HG03460 (cell line): ENCODE results near the gene CABLES1.
"Not testable (repeated sequence)": the region's sequence is repeated elsewhere in the genome, so short reads cannot be mapped to it uniquely, and the experiment has no call there.

Experiments
- ATAC-seq: cut with Tn5 transposase; IDR thresholded peaks from one replicate; pipeline ENCODE4 v1.9.1; 2021; ENCODE audit not compliant: unreplicated experiment

The CABLES1 gene

GRCh38 chr18:23141104-23141999 lies 6.1 kb downstream of the CABLES1 start:
- ATAC-seq = no peak

GRCh38 chr18:23142251-23142929 lies 7.1 kb downstream of the CABLES1 start:
- no peak for ATAC-seq

GRCh38 chr18:23143016-23143814 lies 7.9 kb downstream of the CABLES1 start:
- ATAC-seq = no peak

- no peak for ATAC-seq
Measured at GRCh38 chr18:23143815-23144261, 8.6 kb downstream of the CABLES1 start.

GRCh38 chr18:23144640-23145039 lies 9.4 kb downstream of the CABLES1 start:
- no peak for ATAC-seq

- ATAC-seq = no peak
Measured at GRCh38 chr18:23145621-23146020, 10.3 kb downstream of the CABLES1 start.

GRCh38 chr18:23146861-23147469 lies 11.7 kb downstream of the CABLES1 start:
- ATAC-seq = no peak

GRCh38 chr18:23148382-23148781 lies 13.1 kb downstream of the CABLES1 start:
- ATAC-seq = no peak

- no peak for ATAC-seq
Measured at GRCh38 chr18:23149570-23149969, 14.3 kb downstream of the CABLES1 start.

GRCh38 chr18:23151414-23152099 lies 16.3 kb downstream of the CABLES1 start:
- no peak for ATAC-seq

GRCh38 chr18:23154030-23154429 lies 18.7 kb downstream of the CABLES1 start:
- no peak for ATAC-seq

GRCh38 chr18:23154823-23155500 lies 19.7 kb downstream of the CABLES1 start:
- no peak for ATAC-seq

- no peak for ATAC-seq
Measured at GRCh38 chr18:23155537-23155936, 20.3 kb downstream of the CABLES1 start.

- ATAC-seq = no peak
Measured at GRCh38 chr18:23156134-23156533, 20.8 kb downstream of the CABLES1 start.

GRCh38 chr18:23158058-23158457 lies 22.8 kb downstream of the CABLES1 start:
- no peak for ATAC-seq

GRCh38 chr18:23158884-23159283 lies 23.6 kb downstream of the CABLES1 start:
- not testable (repeated sequence) for ATAC-seq

GRCh38 chr18:23159344-23159743 lies 24.1 kb downstream of the CABLES1 start:
- no peak for ATAC-seq

- no peak for ATAC-seq
Measured at GRCh38 chr18:23162473-23162872, 27.2 kb downstream of the CABLES1 start.

GRCh38 chr18:23163786-23164533 lies 28.7 kb downstream of the CABLES1 start:
- no peak for ATAC-seq
